NCI-H2227 treated with DMSO at 0.1 percent for 48 hours (cell line): ENCODE results near the gene WNT2B.
"Not testable (repeated sequence)": the region's sequence is repeated elsewhere in the genome, so short reads cannot be mapped to it uniquely, and the experiment has no call there.

ENCODE experiments used
- DNase-seq: peaks from one replicate; lab custom pipeline; 2025; lab: John Stamatoyannopoulos, UW

The WNT2B gene

DNA sequence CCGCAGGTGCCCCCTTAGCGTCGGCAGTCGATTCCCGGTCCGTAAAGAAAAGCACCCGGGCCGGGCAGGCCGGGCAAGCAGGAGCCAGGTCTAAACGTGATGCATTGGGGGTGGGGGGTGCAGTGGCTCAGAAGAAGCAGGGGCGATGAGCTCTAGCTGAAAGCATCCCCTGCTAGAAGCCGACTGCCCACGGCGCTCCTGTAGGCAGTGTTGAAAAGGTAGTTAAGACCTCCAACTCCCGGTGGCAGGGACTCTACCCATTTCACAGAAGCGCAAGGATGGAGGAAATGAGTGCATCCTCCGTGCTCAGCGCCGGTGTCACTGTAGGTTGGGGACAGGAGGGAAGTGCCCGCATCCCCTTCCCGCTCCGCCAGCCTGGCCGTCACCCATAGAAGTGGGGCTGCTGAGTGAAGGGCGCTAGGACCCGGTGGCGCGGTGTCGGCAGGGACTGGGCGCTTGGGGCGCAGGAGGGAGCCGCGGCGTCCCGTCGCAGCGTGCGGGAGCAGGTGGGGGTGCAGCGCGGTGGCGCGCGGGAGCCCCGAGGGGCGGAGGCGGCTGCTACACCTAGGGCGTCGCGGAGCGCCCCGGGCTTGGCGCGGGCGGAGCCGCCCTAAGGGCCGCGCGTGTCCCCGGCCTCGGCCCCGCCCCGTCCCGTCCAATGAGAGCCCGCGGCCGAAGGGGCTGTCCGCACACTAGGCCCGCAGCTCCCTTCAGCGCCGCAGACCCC is at the start of gene WNT2B:
WNT2B (plus strand) TSS at position 688 of the 727 bp plus-strand sequence. CDS start 298 bp downstream, outside the sequence.
- DNase-seq: no peak

DNA sequence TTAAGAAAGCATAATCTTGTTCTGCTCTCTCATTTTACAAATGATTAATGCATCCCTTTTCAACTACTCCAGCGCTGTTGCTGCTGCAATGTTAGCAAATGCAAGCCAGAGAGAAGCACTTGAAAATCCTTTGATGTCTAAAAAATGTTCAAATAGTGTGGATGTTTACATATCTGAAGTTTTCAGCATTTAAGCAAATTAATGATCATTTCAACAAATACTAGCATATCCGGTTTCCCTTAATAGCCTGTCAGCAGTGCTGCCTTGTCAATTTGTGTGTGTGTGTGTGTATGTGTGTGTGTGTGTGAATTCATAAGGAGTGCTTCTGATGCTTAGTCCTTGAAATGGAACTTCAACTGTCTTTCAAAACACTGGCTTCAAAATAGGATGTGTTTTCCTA is 48.1 kb upstream of the WNT2B start:
- no peak for DNase-seq

DNA sequence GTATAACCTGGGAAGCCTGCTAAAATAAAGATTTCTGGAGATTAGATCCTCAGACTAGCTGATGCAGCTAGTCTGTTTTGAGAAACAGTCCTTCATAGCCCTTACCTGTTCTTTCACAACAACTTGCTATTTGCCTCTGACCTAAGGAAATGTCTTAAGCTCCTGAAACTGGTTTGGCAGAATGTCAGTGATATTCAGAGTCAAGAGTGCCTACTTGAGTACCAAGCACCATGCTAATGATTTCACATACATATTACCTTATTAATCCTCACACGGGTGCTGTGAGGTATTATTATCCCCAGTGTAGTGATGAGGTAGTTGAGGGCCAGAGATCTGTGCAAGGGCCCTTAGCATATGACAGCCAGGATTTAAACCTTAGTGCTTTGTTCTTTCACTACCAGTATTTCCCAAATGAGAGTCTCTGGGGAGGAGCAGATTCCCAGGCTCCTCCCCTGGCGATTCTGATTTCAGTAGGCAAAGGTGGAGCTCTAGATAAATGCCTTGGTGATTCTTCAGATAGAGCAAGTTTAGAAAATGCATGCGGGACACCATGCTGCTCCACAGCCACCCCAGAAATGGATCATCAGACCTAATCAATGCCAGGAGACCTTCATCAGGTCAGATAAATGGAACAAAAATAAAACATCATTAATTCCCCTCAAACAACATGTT is 47.4 kb upstream of the WNT2B start:
- no peak for DNase-seq

DNA sequence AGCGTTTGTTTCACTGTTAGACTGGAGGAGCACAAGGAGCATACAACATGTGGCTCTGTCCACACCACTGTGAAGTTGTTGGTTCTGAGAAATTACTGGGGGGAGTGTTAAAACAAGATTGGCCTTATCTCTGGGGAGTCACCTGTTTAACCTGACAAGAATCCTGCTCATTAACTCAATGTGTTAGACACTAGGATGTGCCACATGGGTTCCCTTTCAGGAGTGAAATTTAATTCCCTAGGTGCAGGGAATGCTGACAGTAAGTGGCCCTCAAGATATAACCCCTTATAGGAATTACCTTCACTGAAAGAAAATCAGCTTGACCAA is 45.8 kb upstream of the WNT2B start:
- no peak for DNase-seq

DNA sequence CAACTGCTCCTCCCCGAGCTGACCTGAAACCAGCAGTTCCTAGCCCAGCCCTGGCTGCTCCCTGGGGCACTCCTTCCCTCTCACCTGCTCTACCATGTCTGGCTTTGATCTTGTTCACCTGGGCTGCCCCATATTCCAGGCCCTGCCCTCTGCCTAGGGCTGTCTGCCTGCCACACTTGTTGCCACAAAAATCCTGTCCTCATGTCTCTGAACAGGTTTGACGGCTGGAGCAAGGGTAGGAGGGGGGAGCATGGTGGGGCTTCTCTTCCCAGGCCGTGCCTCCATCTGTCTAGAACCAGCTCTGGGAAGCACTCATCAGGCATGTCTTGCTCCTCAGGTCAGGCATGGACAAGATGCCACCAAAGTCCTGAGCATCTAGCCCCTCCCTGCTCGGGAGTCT is 44.3 kb upstream of the WNT2B start:
- DNase-seq: no peak

DNA sequence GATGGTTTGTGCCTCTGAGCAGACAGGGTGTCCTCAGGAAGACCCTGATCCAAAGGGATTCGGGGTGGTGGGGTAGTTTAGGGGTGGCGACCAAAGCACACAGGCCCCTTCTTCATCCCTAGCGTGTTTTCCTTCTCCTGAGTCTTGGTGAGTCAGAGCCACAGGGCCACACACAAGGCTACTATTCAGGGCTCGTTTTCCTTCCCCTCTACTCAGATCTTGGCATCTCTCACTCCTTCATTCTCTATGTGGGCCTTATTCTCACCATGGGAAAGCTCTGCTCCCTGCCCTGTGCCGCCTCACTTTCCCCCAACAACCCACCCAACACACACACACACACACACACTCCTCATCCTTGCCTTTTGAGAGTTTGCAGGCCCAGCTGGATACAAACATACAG is 43.6 kb upstream of the WNT2B start:
- no peak for DNase-seq

DNA sequence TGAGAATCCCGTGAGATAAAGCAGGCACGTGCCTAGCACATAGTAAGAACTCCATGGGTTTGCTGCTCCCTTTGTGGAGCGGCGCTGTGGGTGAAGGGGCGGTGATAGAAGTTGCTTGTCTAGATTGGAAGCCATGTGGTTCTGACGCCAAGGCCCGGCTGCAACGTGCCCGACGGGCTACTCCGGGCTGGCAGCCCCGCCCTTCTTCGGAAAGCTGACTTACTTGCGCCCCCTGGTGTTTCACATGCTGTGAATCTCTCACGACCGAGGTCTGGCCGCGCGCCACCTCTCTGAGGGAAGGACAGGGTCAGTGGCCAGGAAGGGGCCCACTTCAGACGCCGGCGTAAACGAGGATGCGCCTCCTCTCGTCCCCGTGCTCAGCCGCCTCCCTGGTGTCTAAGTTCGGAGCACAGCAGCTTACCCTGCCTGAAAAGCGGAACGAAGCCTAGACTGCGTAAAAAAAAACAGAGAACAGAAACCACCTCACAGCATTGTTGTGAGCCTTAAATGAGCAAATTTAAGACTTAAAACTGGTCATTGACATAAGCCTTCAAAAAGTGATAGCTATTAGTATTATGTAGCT is 42.6 kb upstream of the WNT2B start:
- DNase-seq: peak; percentile 91

DNA sequence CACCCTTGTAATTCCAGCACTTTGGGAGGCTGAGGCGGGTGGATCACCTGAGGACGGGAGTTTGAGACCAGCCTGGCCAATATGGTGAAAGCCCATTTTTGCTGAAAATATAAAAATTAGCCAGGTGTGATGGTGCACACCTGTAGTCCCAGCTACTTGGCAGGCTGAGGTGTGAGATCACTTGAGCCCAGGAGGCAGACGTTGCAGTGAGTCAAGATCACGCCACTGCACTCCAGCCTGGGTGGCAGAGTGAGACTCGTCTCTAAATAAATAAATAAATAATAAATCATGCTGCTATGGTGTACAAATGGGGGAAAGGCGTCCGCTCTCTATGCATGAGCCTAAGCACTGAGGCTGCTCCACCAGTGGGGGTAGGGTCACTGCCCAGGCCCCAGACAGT is 38.4 kb upstream of the WNT2B start:
- not testable (repeated sequence) for DNase-seq

DNA sequence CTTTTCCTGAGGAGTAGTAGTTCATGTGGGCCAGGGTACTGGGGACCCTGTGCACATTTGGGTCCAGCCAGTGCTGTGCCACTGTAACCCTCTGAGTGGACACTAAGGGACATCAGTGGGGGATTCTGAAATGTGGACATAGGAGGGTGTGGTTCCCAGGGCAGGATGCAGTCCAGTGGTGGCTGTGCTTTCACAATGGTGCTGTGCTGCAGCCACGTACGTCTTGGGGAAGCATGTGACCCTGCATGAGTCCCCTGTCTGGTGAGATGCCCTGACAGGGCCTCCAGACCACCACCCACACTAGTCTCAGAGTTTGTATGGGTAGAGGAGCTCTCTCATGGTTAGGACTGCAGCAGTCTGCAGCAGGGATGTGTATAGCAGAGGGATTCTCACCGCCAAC is 37.8 kb upstream of the WNT2B start:
- DNase-seq: no peak

DNA sequence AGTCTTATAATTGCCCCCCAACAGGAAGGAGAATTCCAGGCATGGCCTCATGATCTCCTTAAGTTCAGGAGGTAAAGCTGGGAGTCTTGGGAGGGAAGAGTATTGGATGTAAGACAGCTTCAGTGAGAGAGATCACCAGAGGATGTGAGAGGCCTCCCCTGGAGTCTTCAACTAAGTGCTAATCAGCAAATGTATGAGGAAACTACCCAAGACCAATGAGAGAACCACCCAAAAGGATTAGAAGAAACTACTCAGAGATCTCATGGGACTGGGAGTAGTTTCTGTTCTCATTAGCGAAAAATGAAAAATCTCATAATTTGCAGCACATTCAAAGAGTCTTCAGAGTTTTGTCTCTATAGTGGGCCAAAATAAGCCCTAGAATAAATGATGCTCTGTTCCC is 36.6 kb upstream of the WNT2B start:
- no peak for DNase-seq

DNA sequence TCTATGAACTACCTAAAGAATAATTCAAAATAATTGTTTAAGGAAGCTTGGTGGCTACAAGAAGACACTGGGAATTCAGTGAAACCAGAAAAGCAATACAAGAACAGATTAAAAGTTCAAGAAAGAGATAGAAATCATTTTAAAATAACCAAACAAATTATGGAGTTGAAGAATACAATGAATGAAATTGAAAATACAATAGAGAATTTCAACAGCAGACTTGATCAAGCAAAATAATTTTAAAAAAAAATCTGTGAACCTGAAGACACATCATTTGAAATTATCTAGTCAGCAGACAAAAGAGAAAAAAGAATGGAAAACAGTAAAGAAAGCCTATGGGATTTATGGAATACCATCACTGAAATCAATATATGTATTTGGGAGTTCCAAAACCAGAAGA is 31.2 kb upstream of the WNT2B start:
- DNase-seq: no peak

DNA sequence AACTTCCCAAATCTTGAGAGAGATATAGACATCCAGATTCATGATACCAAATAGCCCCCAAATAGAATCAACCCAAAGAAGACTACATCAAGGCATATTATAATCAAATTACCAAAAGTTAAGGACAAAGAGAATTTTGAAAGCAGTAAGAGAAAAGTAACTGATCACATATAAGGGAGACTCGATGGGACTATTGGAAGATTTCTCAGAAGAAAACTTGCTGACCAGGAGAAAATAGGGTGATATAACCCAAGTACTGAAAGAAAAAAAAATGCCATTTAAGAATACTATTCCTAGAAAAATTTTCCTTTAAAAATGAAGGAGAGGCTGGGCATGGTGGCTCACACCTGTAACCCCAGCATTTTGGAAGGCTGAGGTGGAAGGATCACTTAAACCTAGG is 30.5 kb upstream of the WNT2B start:
- no peak for DNase-seq

DNA sequence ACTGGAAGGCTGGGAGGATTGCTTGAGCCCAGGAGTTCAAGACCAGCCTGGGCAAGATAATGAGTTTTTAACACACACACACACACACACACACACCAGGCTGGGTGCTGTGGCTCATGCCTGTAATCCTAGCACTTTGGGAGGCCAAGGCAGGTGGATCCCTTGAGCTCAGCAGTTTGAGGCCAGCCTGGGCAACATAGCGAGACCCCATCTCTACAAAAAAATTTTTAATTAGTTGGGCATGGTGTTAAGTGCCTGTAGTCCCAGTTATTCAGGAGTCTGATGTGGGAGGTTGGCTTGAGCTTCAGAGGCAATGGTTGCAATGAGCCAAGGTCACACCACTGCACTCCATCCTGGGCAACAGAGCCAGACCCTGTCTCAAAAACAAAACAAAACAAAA is 22.7 kb upstream of the WNT2B start:
- DNase-seq: not testable (repeated sequence)

DNA sequence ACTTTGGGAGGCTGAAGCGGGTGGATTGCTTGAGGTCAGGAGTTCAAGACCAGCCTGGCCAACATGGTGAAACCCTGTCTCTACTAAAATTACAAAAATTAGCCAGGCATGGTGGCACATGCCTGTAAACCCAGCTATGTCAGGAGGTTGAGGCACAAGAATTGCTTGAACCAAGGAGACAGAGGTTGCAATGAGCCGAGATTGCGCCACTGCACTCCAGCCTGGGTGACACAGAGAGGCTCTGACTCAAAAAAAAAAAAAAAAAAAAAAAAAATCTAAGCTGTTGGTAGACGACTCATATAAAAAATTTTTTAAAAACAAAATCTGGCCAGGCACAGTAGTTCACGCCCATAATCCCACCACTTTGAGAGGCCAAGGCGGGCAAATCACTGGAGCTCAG is 21.1 kb upstream of the WNT2B start:
- not testable (repeated sequence) for DNase-seq

DNA sequence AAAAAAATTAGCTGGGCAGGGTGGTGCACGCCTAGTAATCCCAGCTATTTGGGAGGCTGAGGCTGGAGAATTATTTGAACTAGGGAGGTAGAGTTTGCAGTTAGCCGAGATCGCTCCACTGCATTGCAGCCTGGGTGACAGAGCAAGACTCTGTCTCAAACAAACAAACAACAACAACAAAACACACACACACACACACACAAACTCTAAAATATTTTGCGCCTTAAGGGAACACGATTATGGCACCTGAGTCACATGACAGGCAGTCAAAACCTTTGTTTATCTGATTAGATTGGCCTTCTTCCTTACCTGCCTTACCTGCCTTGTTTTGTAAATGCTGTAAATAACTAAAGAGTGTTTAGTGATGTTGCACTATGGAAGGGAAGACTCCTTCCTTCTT is 20.6 kb upstream of the WNT2B start:
- DNase-seq: no peak

DNA sequence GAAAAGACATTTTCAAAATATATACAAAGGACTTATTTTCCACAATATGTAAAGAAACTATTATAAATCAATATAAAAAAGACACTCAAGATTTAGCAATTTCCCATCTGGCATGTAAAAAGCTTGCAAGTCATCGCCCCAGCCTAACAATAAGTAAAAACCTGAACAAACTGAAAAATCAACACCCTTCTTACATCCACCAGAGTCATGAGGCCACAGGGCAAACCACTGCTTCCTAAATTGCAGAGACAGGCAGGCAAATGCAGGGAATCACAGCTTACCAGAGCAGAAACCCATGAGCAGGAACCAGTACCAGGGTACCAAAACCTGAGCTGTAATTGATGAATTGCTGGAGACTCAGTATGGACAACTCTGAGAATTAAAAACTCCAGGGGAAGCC is 16.7 kb upstream of the WNT2B start:
- no peak for DNase-seq

DNA sequence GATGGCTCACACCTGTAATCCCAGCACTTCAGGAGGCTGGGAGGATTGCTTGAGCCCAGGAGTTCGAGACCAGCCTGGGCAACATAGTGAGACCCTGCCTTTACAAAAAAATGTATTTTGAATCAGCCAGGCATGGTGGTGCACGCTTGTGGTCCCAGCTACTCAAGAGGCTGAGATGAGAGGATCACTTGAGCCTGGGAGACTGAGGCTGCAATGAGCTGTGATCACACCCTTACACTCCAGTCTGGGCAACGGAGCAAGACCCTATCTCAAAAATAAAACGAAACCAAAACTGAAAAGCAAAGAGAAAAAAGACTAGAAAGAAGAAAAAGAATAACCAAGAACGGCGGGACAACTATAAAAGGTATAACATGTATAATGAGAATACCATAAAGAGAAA is 15.4 kb upstream of the WNT2B start:
- no peak for DNase-seq

DNA sequence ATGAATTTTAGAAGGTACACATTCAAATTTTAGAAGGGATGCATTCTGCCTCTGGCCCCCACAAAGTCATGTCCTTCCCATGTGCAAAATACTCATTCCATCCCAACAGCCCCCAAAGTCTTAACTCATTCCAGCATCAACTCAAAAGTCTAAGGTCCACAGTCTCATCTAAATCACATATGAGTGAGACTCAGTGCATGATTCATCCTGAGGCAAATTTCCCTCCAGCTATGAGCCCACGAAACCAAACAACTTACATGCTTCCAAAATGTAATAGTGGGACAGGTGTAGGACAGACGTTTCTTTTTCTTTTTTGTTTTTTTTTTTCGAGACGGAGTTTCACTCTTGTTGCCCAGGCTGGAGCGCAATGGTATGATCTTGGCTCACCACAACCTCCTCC is 12.5 kb upstream of the WNT2B start:
- DNase-seq: no peak

DNA sequence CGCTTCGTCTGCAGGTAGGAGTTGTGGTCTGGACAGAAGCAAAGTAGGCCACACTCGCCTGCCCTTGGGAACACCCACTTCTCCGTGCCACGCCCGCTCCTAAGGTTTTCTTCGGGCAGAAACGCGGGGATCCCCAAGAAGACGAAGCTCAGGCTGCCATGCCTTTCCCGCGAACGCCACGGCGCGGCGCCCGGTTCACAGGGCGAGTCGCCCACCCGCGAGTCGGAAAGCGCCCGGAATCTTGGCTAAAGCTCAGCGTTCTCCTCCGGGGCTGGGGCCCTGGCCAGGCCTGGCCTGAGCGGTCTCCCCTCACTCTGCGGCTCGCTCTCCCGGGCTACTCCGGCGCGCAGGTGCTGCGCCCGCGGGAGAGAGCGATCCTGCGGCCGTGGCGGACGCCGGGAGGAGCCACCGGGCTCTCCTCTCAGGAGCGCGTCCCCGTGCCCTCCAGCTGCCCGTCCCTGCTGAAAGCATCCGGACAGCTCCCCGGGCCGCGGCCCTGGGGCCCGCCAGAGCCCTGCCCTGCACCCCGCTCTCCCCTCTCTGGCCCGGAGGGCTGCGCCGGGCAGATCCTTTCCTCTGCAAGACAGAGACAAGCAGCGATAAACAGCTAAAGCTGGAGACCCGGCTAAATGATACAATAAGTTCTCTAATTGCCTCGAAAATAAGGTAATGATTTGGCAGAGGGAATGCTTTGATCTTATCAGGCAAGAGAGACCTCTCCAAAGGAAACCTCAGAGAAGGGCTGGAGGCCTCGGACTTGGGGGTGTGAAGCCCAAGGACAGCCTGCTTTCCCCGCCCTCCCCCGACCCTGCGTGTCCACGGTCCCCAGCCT is 6.7 kb upstream of the WNT2B start:
- peak; percentile 28 for DNase-seq

DNA sequence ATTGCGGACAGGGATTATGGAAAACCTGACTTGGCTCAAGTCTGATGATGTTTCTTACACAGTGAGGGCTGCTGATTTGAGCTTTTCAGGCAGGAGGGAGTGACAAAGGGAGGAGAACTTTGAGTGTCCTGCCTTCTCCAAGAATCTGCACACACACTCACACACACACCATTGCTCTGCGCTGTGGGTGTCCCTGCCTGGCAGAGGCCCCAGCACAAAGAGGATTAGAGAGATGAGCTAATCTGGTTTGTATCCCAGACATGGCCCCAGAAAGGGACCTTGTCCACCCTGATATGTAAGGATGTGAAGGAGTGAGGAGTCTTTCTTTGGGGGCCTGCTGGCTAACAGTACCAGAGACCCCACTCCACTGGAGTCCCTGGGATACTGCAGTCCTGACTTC is 5.9 kb upstream of the WNT2B start:
- DNase-seq: peak; percentile 27

DNA sequence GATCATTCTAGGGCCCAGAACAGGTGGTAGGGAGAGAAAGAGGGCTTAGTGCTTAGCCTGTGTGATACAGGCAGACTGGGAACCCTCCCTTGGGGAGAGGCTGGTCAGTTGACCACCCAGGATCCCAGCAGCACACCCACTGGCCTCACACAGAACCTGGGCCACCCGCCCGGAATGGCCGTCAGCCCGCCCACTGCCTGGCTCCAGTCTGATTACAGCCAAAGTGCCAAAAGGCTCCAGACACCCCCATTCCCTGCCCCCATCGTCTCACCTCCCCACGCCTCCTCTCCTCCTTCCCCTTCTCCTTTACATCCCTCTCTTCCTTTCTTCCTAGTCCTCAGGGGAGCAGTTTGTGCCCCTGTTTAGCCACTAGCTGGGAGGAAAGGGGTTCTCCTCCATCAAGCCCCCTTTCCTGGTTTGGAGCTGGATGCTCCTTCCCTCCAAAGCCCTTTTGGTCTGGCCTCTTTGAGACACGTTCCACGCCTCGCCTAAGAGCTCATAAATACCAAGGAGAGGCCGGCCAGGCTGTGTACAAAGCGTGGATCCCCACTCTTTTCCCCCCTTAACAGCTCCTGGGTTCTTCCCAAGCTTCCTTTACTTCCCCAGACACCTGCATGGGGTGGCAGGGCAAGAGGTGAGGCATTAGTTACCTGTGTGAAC is 4.6 kb upstream of the WNT2B start:
- no peak for DNase-seq
